ENCODE results near the gene CRACR2B.

The CRACR2B gene

GRCh38 chr11:811446-812245 is 16.1 kb upstream of the CRACR2B start:
- no peak for DNase-seq

- no peak for DNase-seq
These were observed 15.3 kb upstream of the CRACR2B start for GRCh38 chr11:812390-812789.

DNA sequence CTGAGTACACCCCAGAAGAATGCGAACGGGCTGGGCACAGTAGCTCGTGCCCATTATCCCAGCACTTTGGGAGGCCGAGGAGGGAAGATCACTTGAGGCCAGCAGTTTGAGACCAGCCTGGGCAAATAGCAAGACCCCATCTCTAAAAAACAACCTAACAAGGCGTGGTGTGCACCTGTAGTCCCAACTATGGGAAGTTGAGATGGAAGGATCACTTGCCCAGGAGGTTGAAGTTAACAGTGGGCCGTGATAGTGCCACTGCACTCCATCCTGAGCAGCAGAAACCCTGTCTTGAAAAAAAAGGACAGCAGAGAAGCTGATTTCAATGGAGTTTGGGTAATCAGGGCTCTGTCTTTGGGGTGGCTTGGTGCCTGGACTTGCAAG is 14.7 kb upstream of the CRACR2B start:
- DNase-seq = no peak

- DNase-seq = no peak
These were observed 14.1 kb upstream of the CRACR2B start for GRCh38 chr11:813456-814096.

GRCh38 chr11:815675-816432 is 11.9 kb upstream of the CRACR2B start:
- DNase-seq = no peak

GRCh38 chr11:816433-816779 is 11.3 kb upstream of the CRACR2B start:
- no peak for DNase-seq

DNA sequence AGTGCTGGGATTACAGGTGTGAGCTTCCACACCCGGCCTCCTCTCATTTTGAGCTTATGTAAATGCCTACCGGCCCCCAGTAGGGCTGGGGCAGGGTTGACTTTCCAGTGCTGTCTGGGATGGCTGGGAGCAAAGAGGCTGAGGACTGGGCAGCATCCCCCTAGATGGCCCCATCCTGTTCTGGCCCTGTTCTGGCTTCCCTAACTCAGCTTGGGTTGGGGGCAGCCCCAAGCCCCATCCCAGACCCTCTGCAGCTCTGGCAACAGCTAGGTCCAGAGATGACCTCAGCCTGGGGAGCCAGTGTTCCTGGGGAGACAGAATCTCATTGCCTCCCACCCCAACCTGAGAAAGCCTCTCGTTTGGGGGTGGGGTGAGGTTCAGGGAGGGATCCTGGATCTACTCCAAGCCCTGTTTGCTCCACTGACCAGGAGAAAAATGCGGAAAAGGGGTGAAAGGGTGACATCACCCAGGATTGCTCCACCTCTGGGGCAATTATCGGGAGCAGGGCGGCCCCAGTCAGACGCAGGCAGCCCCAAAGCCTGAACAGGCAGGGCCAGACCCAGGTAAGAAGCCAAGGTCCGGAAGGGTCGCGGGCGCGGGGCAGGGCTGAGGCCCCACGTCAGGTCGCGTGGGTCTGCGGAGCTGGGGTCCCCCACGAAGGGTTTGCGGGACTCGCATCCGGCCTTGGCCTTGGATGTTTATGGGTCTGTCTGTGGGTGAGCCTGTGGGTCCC is 9.2 kb upstream of the CRACR2B start, which contains the start of gene PNPLA2:
Gene PNPLA2, plus strand, starts transcription at position 519 of the 733 bp plus-strand sequence. CDS start 805 bp downstream, outside the sequence.
- no peak for DNase-seq

DNA sequence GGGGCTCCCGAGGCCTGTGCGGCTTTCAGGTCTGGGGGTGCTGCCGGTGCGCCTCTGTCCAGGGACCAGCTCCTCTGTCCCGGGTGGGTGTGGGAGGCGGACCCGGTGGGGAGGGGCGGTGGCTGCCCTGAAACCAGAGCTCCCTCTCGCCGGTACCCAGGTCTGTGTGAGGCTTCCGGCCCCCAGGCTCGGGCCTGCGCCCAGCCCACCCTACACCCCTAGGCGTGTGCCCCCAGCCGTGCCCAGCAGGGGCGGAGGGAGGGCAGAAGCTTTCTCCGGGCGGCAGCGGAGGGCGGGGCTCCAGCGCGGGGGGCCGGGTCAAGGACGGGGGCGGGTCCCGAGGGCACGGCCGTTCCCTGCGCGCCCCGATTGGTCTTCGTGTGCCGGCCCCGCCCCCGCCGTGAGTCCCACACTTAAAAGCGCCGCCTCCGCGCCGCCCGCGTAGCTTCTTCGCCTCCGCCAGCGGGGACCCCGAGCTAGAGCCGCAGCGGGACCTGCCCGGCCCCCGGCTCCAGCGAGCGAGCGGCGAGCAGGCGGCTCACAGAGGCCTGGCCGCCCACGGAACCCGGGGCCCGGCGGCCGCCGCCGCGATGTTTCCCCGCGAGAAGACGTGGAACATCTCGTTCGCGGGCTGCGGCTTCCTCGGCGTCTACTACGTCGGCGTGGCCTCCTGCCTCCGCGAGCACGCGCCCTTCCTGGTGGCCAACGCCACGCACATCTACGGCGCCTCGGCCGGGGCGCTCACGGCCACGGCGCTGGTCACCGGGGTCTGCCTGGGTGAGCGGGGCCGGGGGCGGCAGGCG is 8.4 kb upstream of the CRACR2B start:
- DNase-seq = peak in 1 of 2 experiments; percentile 36

- DNase-seq = no peak
These were observed 7.6 kb upstream of the CRACR2B start for GRCh38 chr11:819943-820649.

DNA sequence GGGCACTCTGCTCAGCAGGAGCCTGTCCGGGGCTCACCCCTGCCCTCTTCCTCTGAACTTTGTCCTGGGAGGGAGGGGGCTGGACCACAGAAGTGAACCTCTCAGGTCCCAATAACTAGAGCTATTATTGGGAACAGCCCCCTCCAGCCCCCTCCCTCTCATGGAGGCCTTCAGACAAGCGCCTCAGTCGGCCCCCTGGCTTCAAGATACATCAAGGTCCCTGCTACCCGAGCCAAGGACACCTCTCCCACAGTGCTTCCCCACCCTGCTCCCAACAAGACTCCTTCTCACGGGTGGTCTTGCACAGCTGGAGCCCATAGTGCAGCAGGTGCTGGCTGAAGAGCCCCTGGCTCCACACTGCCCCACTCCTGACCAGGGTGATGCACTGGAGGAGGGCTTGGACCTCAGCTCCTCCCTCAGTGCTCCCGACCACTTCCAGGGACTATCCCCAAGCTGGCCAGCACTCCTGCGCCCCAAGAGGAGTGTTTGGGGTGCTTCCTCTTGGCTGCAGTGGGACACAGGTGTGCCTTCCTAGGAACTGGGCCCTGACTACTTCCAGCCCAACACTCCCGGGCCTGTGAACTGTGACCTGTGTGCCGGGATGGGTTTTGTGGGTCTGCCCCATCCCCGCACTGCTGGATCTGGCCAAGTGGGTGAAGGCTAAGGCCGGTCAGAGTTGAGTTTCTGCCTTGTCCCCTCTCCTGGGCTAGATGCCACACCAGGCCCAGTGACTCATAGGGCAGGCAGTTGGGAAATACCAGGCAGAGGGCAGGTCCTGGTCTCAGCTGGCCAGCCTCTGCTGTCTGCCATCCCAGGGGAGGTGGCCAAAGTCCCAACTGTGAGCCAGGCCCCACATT is 6.8 kb upstream of the CRACR2B start:
- DNase-seq = no peak

DNA sequence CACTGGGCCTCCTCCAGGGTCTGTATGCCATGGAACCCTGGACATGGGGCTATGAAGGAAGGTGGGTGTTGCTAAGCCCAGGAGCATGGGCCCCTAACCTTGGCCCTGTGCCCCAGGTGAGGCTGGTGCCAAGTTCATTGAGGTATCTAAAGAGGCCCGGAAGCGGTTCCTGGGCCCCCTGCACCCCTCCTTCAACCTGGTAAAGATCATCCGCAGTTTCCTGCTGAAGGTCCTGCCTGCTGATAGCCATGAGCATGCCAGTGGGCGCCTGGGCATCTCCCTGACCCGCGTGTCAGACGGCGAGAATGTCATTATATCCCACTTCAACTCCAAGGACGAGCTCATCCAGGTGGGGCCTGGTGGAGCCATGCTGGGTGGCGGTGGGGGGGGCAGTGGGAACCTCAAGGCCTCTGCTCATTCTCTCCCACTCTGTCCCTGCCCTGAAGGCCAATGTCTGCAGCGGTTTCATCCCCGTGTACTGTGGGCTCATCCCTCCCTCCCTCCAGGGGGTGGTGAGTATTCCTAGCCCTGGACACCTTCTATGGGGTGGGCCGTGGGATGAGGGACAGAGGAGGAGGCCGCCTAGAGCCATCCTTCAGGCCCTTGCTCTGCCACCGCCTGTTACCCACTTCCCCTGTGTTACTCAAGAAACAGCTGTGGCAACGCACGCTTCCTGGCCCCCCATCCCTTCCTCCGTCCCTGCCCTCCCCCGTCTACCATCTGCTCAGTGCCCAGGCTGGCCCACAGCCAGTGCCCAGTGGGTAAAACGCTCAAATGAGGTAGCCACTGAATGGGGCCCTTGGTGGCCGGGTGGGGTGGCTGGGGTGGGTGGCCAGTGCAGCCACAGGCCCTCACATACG is 6.0 kb upstream of the CRACR2B start:
- DNase-seq = no peak

DNA sequence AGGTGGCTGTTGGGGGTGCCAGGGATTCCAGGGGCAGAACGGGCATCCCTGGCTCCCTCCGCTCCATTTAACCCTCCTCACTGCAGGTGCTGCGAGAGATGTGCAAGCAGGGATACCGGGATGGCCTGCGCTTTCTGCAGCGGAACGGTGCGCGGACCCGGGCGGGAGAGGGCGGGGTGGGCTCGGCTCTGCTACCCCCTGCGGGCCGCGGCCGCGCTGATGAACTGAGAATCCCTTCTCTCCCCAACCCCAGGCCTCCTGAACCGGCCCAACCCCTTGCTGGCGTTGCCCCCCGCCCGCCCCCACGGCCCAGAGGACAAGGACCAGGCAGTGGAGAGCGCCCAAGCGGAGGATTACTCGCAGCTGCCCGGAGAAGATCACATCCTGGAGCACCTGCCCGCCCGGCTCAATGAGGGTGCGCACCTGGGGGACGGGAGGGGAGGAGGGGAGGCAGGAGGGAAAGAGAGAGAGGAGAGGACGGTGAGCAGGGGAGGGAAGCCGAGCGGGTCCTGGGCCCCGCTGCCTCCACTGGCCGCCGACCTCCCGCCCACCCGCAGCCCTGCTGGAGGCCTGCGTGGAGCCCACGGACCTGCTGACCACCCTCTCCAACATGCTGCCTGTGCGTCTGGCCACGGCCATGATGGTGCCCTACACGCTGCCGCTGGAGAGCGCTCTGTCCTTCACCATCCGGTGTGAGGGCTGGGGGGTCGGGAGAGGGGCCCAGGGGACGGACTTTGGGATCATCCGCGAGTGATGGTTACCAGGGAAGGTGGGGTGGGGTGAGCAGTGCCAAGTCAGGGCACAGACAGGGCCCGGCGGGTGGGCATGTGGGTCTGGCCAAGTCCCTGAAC is 4.1 kb upstream of the CRACR2B start:
- no peak for DNase-seq

- DNase-seq = no peak
These were observed 3.3 kb upstream of the CRACR2B start for GRCh38 chr11:824292-824880.

DNA sequence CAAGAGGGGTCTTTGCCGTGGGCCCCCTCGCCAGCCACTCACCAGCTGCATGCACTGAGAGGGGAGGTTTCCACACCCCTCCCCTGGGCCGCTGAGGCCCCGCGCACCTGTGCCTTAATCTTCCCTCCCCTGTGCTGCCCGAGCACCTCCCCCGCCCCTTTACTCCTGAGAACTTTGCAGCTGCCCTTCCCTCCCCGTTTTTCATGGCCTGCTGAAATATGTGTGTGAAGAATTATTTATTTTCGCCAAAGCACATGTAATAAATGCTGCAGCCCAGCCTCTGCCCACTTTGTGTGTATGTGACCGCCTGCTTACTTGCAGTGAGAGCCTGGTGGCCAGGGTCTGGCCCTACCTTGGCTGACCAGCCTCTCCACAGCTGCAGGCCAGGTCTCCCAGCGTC is 2.8 kb upstream of the CRACR2B start:
- DNase-seq = no peak

DNA sequence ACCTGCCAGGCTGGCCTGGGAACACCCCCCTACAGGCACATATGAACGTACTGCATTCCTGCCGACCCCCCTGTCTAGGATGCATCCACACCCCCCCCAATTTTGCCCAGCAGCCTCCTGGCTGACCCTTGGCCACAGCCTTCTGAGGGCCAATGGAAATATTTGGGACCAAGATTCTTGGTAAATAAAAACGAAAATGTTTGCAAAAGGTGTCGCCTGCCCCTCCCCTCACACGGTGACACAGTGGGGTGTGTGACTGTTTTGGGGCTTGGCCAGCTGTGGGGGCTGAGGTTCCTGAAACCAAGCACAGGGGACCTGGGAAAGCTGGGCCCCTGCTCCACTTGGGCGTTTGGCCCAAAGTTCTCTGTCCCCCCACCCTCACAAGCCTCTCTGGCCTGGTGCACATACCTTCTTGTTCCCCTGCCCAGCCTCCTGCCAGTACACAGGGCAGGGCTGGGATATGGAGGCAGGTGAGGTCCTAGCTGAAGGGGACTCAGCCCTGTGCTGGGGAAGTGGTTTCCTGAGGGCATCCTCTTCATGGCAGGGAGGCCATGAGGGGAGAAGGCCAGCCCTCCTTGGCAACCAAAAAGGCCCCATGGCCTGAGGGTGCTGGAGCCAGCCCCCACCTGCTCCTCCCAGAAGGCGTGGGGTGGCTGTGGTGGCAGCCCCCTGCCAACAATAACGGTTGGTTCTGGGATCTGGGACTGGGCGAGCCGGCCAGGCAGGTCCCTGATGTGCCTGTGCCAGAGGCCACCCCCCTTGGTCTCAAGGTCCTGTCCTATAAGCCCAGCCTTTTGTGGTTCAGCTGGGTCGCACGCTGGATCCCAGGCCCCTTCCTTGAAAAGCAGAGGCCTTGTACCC is 2.1 kb upstream of the CRACR2B start:
- DNase-seq = no peak

- DNase-seq = no peak
These were observed 1.5 kb upstream of the CRACR2B start for GRCh38 chr11:826227-826621.

GRCh38 chr11:826836-827145 is 928 bp upstream of the CRACR2B start:
- DNase-seq = no peak
